Right cardiac atrium (tissue), 5 donors: ENCODE measurements around the gene KIF5B. TPM values are rescaled to one million over a fixed set of nuclear protein-coding genes. Genes with fewer than 3 reads are reported as not detected.
"Not testable (repeated sequence)": the region's sequence is repeated elsewhere in the genome, so short reads cannot be mapped to it uniquely, and the experiment has no call there.

Experiments used
- ATAC-seq, 2 donors: fragments of 200-7000 bp; cut with Tn5 transposase; one replicate each; pipeline versions ENCODE4 v1.8.0 to v1.9.1; 2020; ENCODE audit warnings: moderate library complexity in 2 of 2, mild to moderate bottlenecking in 1 of 2
- DNase-seq, 3 donors: peaks; one replicate each; pipeline ENCODE4 v3.0.0-alpha.2; 2020
- H3K27ac ChIP-seq: one replicate; pipeline ENCODE4 v1.5.1; 2013; ENCODE audit warnings: mild to moderate bottlenecking, low read length, control low read depth, moderate library complexity
- H3K27me3 ChIP-seq: one replicate; pipeline ENCODE4 v1.6.1; 2013; ENCODE audit not compliant: control insufficient read depth, insufficient read depth
- H3K4me1 ChIP-seq: one replicate; pipeline ENCODE4 v1.6.1; 2013; ENCODE audit warnings: low read length; ENCODE audit not compliant: control insufficient read depth, insufficient read depth
- H3K4me3 ChIP-seq: one replicate; pipeline ENCODE4 v1.5.1; 2013; ENCODE audit warnings: low read length, control low read depth
- H3K9me3 ChIP-seq: one replicate; pipeline ENCODE4 v1.6.1; 2013; ENCODE audit warnings: low read length; ENCODE audit not compliant: control insufficient read depth
- WGBS: extraction: QIAGEN DNeasy Blood & Tissue Kit; methylation state at CpG from one replicate; pipeline ENCODE4 v1.1.7; 2013; 5-methylcytosine and 5-hydroxymethylcytosine counted together
- intact Hi-C, 4 donors: fragments of 100-400 bp; cut with DNase I; formaldehyde crosslinking; loops; one replicate each; pipeline versions ENCODE4 v1.11.0 to v1.14.0; 2022 to 2023
- polyA plus RNA-seq: library from polyadenylated mRNA; stranded (reverse); fragments of 200-250 nt; gene quantifications from one replicate; pipeline ENCODE4 v1.2.3, GENCODE V29; 2013
- total RNA-seq, 4 donors: library from RNA; stranded (reverse); fragmentation: NEBNext Ultra II Directional; extraction: Animal tissue kit (Norgen Biotek cat#: 25700); gene quantifications; one replicate each; pipeline ENCODE4 v1.2.1, GENCODE V29; 2021
- donor health status: healthy with polysubstance abuse.
- donor health status: DM: no; HTN: yes; CAD: no.
- donor health status: DM: no; HTN: no; CAD: no.
- donor health status: DM: no; HTN: yes; CAD: no; lungs with severe emphysema.
- donor health status: DM: yes; HTN: yes; CAD: no.

The KIF5B gene
- total and polyA plus RNA-seq, 5 donors: 60.3 to 169 (median 136) TPM

- intact Hi-C loops: no loop called here
- WGBS: 55% methylated on average over 6 of the region's 6 CpGs
- Histone ChIP-seq H3K4me3 (no peak overlapping the region), H3K27me3 (no peaks in the 10 kb centered on the region), H3K27ac (no peak overlapping the region), H3K4me1 (no peaks in the 10 kb centered on the region), H3K9me3 (no peaks in the 10 kb centered on the region)
- ATAC-seq (no peak), DNase-seq (no peak)
These were observed 28.1 kb upstream of the KIF5B start for GRCh38 chr10:32084185-32084851.

DNA sequence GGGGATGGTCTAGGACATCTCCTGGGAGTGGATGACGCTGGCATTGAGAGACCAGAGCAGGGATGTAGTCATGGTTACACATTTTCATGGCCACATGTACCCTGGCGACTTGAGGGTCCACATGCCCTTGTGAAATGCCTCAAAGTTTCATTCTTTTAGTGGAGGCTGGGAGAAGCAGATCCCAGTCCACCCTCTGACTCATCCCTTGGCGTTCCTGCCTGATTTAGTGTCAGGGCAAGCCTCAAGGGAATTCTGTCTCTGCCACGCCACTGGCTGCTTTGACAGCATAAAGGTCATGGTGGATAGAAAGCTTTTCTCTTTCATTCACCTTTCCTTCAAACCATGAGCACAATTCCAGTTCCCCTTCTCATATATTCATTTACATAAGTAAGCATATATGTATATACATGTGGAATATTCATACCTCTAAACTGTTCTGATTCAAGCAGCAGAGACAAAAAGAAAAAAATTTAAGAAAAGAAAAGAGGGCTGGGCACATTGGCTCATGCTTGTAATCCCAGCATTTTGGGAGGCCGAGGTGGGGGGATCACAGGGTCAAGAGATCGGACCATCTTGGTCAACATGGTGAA lies 21.8 kb upstream of the KIF5B start:
- ATAC-seq: peak; percentile 64 to 81
- no peaks in the 10 kb centered on the region for H3K9me3 ChIP-seq
- intact Hi-C loops: no loop called here
- H3K4me3 ChIP-seq: no peak overlapping the region
- H3K27me3 ChIP-seq: no peaks in the 10 kb centered on the region
- H3K27ac ChIP-seq: peak overlapping the region; percentile 7
- peak; percentile 58 to 65 (median 60) for DNase-seq
- no peaks in the 10 kb centered on the region for H3K4me1 ChIP-seq
- WGBS: 57% methylated on average over 6 of the region's 6 CpGs

- Histone ChIP-seq H3K9me3 (no peaks in the 10 kb centered on the region), H3K27ac (no peak overlapping the region), H3K27me3 (no peaks in the 10 kb centered on the region), H3K4me1 (no peaks in the 10 kb centered on the region), H3K4me3 (no peak overlapping the region)
- DNase-seq (no peak), ATAC-seq (no peak)
- intact Hi-C loops: no loop called here
- 85% methylated on average over 1 of the region's 1 CpG for WGBS
These were observed 17.4 kb upstream of the KIF5B start for GRCh38 chr10:32073659-32074058.

DNA sequence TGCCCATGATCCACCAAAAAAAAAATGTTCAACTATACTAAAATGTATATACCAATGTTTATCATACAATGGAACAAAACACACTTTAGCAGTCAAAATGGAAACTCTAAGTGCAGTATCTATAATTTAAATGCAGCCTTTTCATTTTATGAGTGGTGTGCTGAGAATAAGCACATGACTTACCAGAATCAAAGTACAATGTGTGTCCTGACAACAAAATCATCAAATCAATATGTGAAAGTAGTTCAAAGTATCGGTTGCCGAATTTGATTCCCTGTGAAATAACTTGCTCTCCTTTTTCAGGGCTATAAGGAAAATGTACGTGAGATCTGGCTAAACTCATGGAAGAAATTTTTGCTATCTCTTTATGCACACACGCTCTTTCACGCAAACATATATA lies 16.9 kb upstream of the KIF5B start:
- DNase-seq: no peak
- Histone ChIP-seq H3K27ac (no peak overlapping the region), H3K4me1 (no peaks in the 10 kb centered on the region), H3K27me3 (no peaks in the 10 kb centered on the region), H3K9me3 (no peaks in the 10 kb centered on the region), H3K4me3 (no peak overlapping the region)
- ATAC-seq: no peak
- WGBS: 94% methylated on average over 5 of the region's 5 CpGs
- intact Hi-C loops: no loop called here

- Histone ChIP-seq H3K9me3 (no peaks in the 10 kb centered on the region), H3K27ac (no peak overlapping the region), H3K27me3 (no peaks in the 10 kb centered on the region), H3K4me1 (no peaks in the 10 kb centered on the region), H3K4me3 (no peak overlapping the region)
- WGBS: 92% methylated on average over 7 of the region's 7 CpGs
- ATAC-seq (no peak), DNase-seq (no peak)
- intact Hi-C loops: no loop called here
These were observed 16.0 kb upstream of the KIF5B start for GRCh38 chr10:32072025-32072800.

GRCh38 chr10:32070645-32071044 lies 14.4 kb upstream of the KIF5B start:
- Histone ChIP-seq H3K27ac (no peak overlapping the region), H3K27me3 (no peaks in the 10 kb centered on the region), H3K4me3 (no peak overlapping the region), H3K4me1 (no peaks in the 10 kb centered on the region), H3K9me3 (no peaks in the 10 kb centered on the region)
- ATAC-seq: no peak
- DNase-seq: no peak
- 86% methylated on average over 2 of the region's 2 CpGs for WGBS
- intact Hi-C loops: no loop called here

DNA sequence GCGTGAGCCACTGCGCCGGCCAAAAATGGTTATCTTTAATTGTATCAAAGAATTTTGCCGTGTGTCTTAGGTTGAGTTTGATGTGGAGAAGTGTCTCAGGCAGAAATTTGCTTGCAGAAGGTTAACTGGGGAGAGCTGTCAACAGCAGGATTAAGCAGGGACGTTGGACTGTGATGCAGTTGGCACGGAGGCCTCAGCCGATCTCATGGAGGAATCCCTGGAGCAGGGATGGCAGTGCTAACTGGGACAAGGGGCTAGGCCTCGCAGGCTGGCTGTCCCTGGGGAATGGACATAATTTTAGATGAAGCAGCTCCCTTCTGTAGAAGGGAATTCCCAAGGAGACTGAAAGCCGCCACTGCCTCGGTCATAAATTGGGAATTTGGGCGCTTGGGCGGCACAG lies 12.3 kb upstream of the KIF5B start:
- DNase-seq (peak in 2 of 3 donors; percentile 27 to 48), ATAC-seq (peak in 1 of 2 donors; percentile 38)
- Histone ChIP-seq H3K9me3 (no peaks in the 10 kb centered on the region), H3K27ac (no peak overlapping the region), H3K4me3 (no peak overlapping the region), H3K27me3 (no peaks in the 10 kb centered on the region), H3K4me1 (no peaks in the 10 kb centered on the region)
- intact Hi-C loops: no loop called here
- 57% methylated on average over 12 of the region's 12 CpGs for WGBS

DNA sequence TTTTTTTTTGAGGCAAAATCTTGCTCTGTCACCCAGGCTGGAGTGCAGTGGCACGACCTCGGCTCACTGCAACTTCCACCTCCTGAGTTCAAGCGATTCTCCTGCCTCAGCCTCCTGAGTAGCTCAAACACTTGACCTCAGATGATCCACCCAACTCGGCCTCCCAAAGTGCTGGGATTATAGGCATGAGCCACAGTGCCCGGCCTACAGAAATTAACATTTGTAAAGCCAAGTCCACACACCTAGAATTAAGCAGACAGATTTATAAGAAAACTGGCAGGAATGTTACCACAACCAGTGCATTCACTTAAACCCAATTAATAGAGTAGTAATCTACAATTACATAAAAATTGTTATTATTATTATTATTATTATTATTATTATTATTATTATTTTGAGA lies 11.7 kb upstream of the KIF5B start:
- ATAC-seq, H3K27me3 ChIP-seq, H3K27ac ChIP-seq, H3K4me1 ChIP-seq, H3K4me3 ChIP-seq, H3K9me3 ChIP-seq, DNase-seq, intact Hi-C loops: not testable (repeated sequence)
- 87% methylated on average over 5 of the region's 5 CpGs for WGBS

GRCh38 chr10:32065856-32066255 lies 9.6 kb upstream of the KIF5B start:
- no peak overlapping the region for H3K4me3 ChIP-seq
- peak in 1 of 2 donors; percentile 26 for ATAC-seq
- intact Hi-C loops: no loop called here

DNA sequence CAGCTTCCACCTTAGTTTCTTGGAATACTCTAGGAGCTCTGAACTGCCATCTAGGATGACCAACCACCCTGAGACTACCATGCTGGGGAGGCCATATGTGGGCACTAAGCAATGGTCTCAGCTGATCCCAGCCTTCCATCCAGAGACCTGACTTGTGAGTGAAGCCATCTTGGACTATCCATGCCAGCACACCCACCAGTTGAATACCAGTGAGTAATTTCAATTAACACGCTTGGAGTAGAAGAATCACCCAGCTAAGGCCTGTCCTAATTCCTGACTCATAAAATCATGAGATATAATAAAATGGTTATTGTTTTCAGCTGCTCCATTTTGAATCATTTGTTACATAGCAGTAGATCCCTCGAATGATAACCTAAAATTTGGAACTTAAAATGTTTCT lies 5.2 kb upstream of the KIF5B start:
- WGBS: 94% methylated on average over 2 of the region's 2 CpGs
- Histone ChIP-seq H3K27me3 (no peaks in the 10 kb centered on the region), H3K4me1 (no peaks in the 10 kb centered on the region), H3K27ac (no peak overlapping the region), H3K4me3 (no peak overlapping the region), H3K9me3 (no peaks in the 10 kb centered on the region)
- intact Hi-C loops: no loop called here
- no peak for ATAC-seq
- no peak for DNase-seq

More at GRCh38 chr10:32065856-32066255, 9.6 kb upstream of the KIF5B start:
- no peaks in the 10 kb centered on the region for H3K27me3 ChIP-seq
- no peak for DNase-seq
- no peak overlapping the region for H3K27ac ChIP-seq
- H3K9me3 ChIP-seq: no peaks in the 10 kb centered on the region
- WGBS: 84% methylated on average over 4 of the region's 4 CpGs
- no peaks in the 10 kb centered on the region for H3K4me1 ChIP-seq

GRCh38 chr10:32060347-32060746 lies 4.1 kb upstream of the KIF5B start:
- no peaks in the 10 kb centered on the region for H3K27me3 ChIP-seq
- intact Hi-C loops: no loop called here
- H3K9me3 ChIP-seq: no peaks in the 10 kb centered on the region
- WGBS: 83% methylated on average over 4 of the region's 4 CpGs
- no peak overlapping the region for H3K4me3 ChIP-seq
- DNase-seq: no peak
- no peak for ATAC-seq
- H3K4me1 ChIP-seq: no peaks in the 10 kb centered on the region
- H3K27ac ChIP-seq: no peak overlapping the region
